Smooth muscle cell of trachea (primary cell): ENCODE measurements around the gene YBX3. TPM values are rescaled to one million over a fixed set of nuclear protein-coding genes. Genes with fewer than 3 reads are reported as not detected.

Experiments
- total RNA-seq: library from RNA; depleted of rRNA; stranded (reverse); fragments of >200 nt; gene quantifications from 2 replicates; pipeline ENCODE4 v1.2.1, GENCODE V29; 2014

Gene YBX3
- total RNA-seq: 80.9 and 140 TPM in 2 replicates

GRCh38 chr12:10722905-10723746, at the start of gene YBX3:
TSS of gene YBX3 (minus strand) at chr12:10723323. CDS start at chr12:10723111, 212 bp downstream.

GRCh38 chr12:10673659-10674384, 49.3 kb downstream of the YBX3 start, which contains the start of gene STYK1:
TSS of gene STYK1 (minus strand) at chr12:10674052. CDS start at chr12:10634618, 39,434 bp downstream.

Other genes starting within 250 kb of the YBX3 start
- 0.83 and 0.87 TPM in 2 replicates for gene EIF2S3B, start 217.4 kb downstream of the YBX3 start, total RNA-seq
- 8.1 and 25.7 TPM in 2 replicates for gene MAGOHB, start 109.7 kb downstream of the YBX3 start, total RNA-seq
- 0.50 TPM in 1 of 2 replicates, not detected in the other for gene STYK1, start 49.3 kb downstream of the YBX3 start, total RNA-seq
- gene TAS2R7, start 79.3 kb upstream of the YBX3 start, total RNA-seq: not detected in 2 replicates
- gene TAS2R8, start 84.0 kb upstream of the YBX3 start, total RNA-seq: 0.29 TPM in 1 of 2 replicates, not detected in the other
- not detected in 2 replicates for gene TAS2R9, start 86.8 kb upstream of the YBX3 start, total RNA-seq
- 0.99 and 1.6 TPM in 2 replicates for gene TAS2R10, start 103.0 kb upstream of the YBX3 start, total RNA-seq
- 0.73 and 3.0 TPM in 2 replicates for gene PRR4, start 126.2 kb upstream of the YBX3 start, total RNA-seq
- gene PRH1, start 160.9 kb upstream of the YBX3 start, total RNA-seq: 10.8 and 25.5 TPM in 2 replicates
- gene TAS2R13, start 186.2 kb upstream of the YBX3 start, total RNA-seq: 1.3 and 4.7 TPM in 2 replicates
- not detected in 2 replicates for gene PRH2, start 205.9 kb upstream of the YBX3 start, total RNA-seq
- 2.3 and 4.1 TPM in 2 replicates for gene TAS2R14, start 215.9 kb upstream of the YBX3 start, total RNA-seq